Measurements from ENCODE around the gene PDE9A.

The PDE9A gene

GRCh38 chr21:42757826-42758655 is 104.6 kb downstream of the PDE9A start:
- DNase-seq (ENCODE audit: insufficient read length, low spot score) (no peak), FAIRE-seq (no peak)
- TF ChIP-seq CTCF (IDR thresholded peaks at IDR 0.05; ENCODE audit: insufficient read depth, missing control alignments) = no peak

- FAIRE-seq (no peak), DNase-seq (ENCODE audit: insufficient read length, low spot score) (no peak)
- no peak for TF ChIP-seq CTCF (IDR thresholded peaks at IDR 0.05; ENCODE audit: insufficient read depth, missing control alignments)
These were observed 105.5 kb downstream of the PDE9A start for GRCh38 chr21:42758721-42759593.

GRCh38 chr21:42759594-42759927 is 106.1 kb downstream of the PDE9A start:
- DNase-seq (ENCODE audit: insufficient read length, low spot score) (no peak), FAIRE-seq (no peak)
- no peak for TF ChIP-seq CTCF (IDR thresholded peaks at IDR 0.05; ENCODE audit: insufficient read depth, missing control alignments)

- no peak for TF ChIP-seq CTCF (IDR thresholded peaks at IDR 0.05; ENCODE audit: insufficient read depth, missing control alignments)
- DNase-seq (ENCODE audit: insufficient read length, low spot score) (no peak), FAIRE-seq (no peak)
These were observed 107.0 kb downstream of the PDE9A start for GRCh38 chr21:42760361-42760950.

- DNase-seq (ENCODE audit: insufficient read length, low spot score) (no peak), FAIRE-seq (no peak)
- TF ChIP-seq CTCF (IDR thresholded peaks at IDR 0.05; ENCODE audit: insufficient read depth, missing control alignments) = no peak
These were observed 107.7 kb downstream of the PDE9A start for GRCh38 chr21:42760951-42761751.

GRCh38 chr21:42761776-42762335 is 108.4 kb downstream of the PDE9A start:
- FAIRE-seq (no peak), DNase-seq (ENCODE audit: insufficient read length, low spot score) (no peak)
- no peak for TF ChIP-seq CTCF (IDR thresholded peaks at IDR 0.05; ENCODE audit: insufficient read depth, missing control alignments)

Data from D721Med (cell line).